ENCODE data around the gene CYP2S1. TPM values are rescaled to one million over a fixed set of nuclear protein-coding genes. Genes with fewer than 3 reads are reported as not detected.
A peak's percentile ranks its signal among the peaks of the same experiment; 100 is the strongest.

Gene CYP2S1
- total RNA-seq, 4 donors from 2014 or later: 1.1 to 2.1 (median 1.2) TPM; not detected in 1

- H3K4me3 ChIP-seq: peak within 1 kb of the TSS; percentile 57 to 68
- peak within 1 kb of the TSS; percentile 86 to 99 (median 93) for H3K27ac ChIP-seq
- peaks cover 0 to 24% of the 10 kb centered on the region in 2 donors for H3K36me3 ChIP-seq
- ATAC-seq: peak; percentile 83
- H3K9me3 ChIP-seq: no peaks in the 10 kb centered on the region
- H3K4me1 ChIP-seq: peaks cover 0 to 49% (median 12%) of the 10 kb centered on the region in 3 donors
- 0 to 3% methylated on average over 4 to 5 of the region's 32 CpGs for WGBS, 2 donors (ENCODE audit: low coverage in 1 of 2)
- TF ChIP-seq POLR2AphosphoS5 (IDR thresholded peaks at IDR 0.05) (peak; percentile 85), CTCF (IDR thresholded peaks at IDR 0.05) (peak in 1 of 4 experiments; percentile 6), POLR2A (IDR thresholded peaks at IDR 0.05) (peak; percentile 52 to 63), EP300 (IDR thresholded peaks at IDR 0.05) (no peak)
- H3K27me3 ChIP-seq: no peaks in the 10 kb centered on the region
These were observed 25.8 kb downstream of the CYP2S1 start, which contains the start of gene AXL for GRCh38 chr19:41218615-41219507. Gene AXL, plus strand, starts transcription at chr19:41219223. Its CDS starts 170 bp downstream, at chr19:41219393.

- peaks cover 0 to 24% of the 10 kb centered on the region in 2 donors for H3K36me3 ChIP-seq
- no peaks in the 10 kb centered on the region for H3K9me3 ChIP-seq
- 0 to 15% methylated on average over 2 of the region's 16 CpGs for WGBS, 2 donors (ENCODE audit: low coverage in 1 of 2)
- H3K27ac ChIP-seq: peak overlapping the region; percentile 86 to 99 (median 93)
- ATAC-seq: peak; percentile 26
- TF ChIP-seq POLR2AphosphoS5 (IDR thresholded peaks at IDR 0.05): peak; percentile 69
- TF ChIP-seq POLR2A (IDR thresholded peaks at IDR 0.05): no peak
- peak overlapping the region; percentile 57 to 68 for H3K4me3 ChIP-seq
- no peaks in the 10 kb centered on the region for H3K27me3 ChIP-seq
- peaks cover 0 to 61% (median 19%) of the 10 kb centered on the region in 3 donors for H3K4me1 ChIP-seq
These were observed 27.0 kb downstream of the CYP2S1 start for GRCh38 chr19:41219924-41220567.

- Histone ChIP-seq H3K36me3 (peaks cover 0 to 24% of the 10 kb centered on the region in 2 donors), H3K27me3 (no peaks in the 10 kb centered on the region), H3K27ac (peak overlapping the region; percentile 86 to 99 (median 93)), H3K4me1 (peaks cover 0 to 69% (median 24%) of the 10 kb centered on the region in 3 donors), H3K4me3 (peak overlapping the region; percentile 57 to 68), H3K9me3 (no peaks in the 10 kb centered on the region)
- 29 to 40% methylated on average over 4 to 6 of the region's 9 CpGs for WGBS, 2 donors (ENCODE audit: low coverage in 1 of 2)
- ATAC-seq: no peak
- TF ChIP-seq POLR2AphosphoS5 (IDR thresholded peaks at IDR 0.05): no peak
- no peak for TF ChIP-seq CTCF (IDR thresholded peaks at IDR 0.05)
- TF ChIP-seq POLR2A (IDR thresholded peaks at IDR 0.05): no peak
- no peak for TF ChIP-seq EP300 (IDR thresholded peaks at IDR 0.05)
These were observed 27.8 kb downstream of the CYP2S1 start for GRCh38 chr19:41220811-41221210.

GRCh38 chr19:41221514-41222205 lies 28.6 kb downstream of the CYP2S1 start:
- Histone ChIP-seq H3K4me3 (peak overlapping the region in 1 of 2 donors; percentile 68), H3K4me1 (peaks cover 0 to 77% (median 25%) of the 10 kb centered on the region in 3 donors), H3K27ac (peak overlapping the region in 3 of 4 donors; percentile 93 to 99 (median 93)), H3K36me3 (peaks cover 0 to 24% of the 10 kb centered on the region in 2 donors), H3K27me3 (no peaks in the 10 kb centered on the region), H3K9me3 (no peaks in the 10 kb centered on the region)
- 89 to 91% methylated on average over 5 to 8 of the region's 20 CpGs for WGBS, 2 donors (ENCODE audit: low coverage in 1 of 2)
- no peak for TF ChIP-seq POLR2A (IDR thresholded peaks at IDR 0.05)
- TF ChIP-seq EP300 (IDR thresholded peaks at IDR 0.05): no peak
- TF ChIP-seq CTCF (IDR thresholded peaks at IDR 0.05): no peak
- TF ChIP-seq POLR2AphosphoS5 (IDR thresholded peaks at IDR 0.05): no peak
- ATAC-seq: no peak

GRCh38 chr19:41222240-41222639 lies 29.2 kb downstream of the CYP2S1 start:
- H3K36me3 ChIP-seq: peaks cover 0 to 24% of the 10 kb centered on the region in 2 donors
- no peak for ATAC-seq
- H3K9me3 ChIP-seq: no peaks in the 10 kb centered on the region
- 85 to 93% methylated on average over 4 to 5 of the region's 10 CpGs for WGBS, 2 donors (ENCODE audit: low coverage in 1 of 2)
- H3K27ac ChIP-seq: peak overlapping the region in 3 of 4 donors; percentile 93 to 99 (median 93)
- peaks cover 0 to 83% (median 30%) of the 10 kb centered on the region in 3 donors for H3K4me1 ChIP-seq
- TF ChIP-seq EP300 (IDR thresholded peaks at IDR 0.05) (no peak), POLR2AphosphoS5 (IDR thresholded peaks at IDR 0.05) (no peak), CTCF (IDR thresholded peaks at IDR 0.05) (no peak)
- H3K4me3 ChIP-seq: no peak overlapping the region
- no peaks in the 10 kb centered on the region for H3K27me3 ChIP-seq

Measured in gastroesophageal sphincter (tissue), 4 donors.